HL-60 (cell line): Measurements from ENCODE around the gene DNAH2.

ENCODE experiments used
- POLR2AphosphoS5 ChIP-seq: IDR thresholded peaks from 2 replicates; pipeline ENCODE4 v1.6.1; 2012; ENCODE audit warnings: low read depth
- TF ChIP-seq, protein P1 (sequence below): IDR thresholded peaks from one replicate; pipeline ENCODE4 v1.5.1; 2011; ENCODE audit warnings: low read length, control low read depth, inconsistent platforms; ENCODE audit not compliant: insufficient read depth
- TF ChIP-seq, protein P2 (sequence below): IDR thresholded peaks from 2 replicates; pipeline ENCODE4 v1.6.1; 2012; ENCODE audit warnings: low read depth; ENCODE audit not compliant: insufficient replicate concordance

DNA sequence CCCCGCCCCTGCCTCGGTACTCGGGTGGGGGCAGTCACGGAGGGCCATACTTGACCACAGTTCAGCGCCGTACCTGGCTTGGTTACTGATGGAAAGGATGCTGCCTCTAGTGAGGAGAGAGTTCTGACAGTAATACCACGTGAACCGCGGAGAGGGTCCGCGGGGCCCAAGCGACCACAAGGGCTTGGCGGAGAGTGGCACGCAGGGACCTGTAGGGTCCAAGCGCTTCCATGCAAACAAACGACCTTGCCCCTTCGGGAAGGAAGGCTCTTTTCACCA is 125.7 kb downstream of the DNAH2 start:
- TF ChIP-seq POLR2AphosphoS5 = no peak
- TF ChIP-seq, protein P1, sequence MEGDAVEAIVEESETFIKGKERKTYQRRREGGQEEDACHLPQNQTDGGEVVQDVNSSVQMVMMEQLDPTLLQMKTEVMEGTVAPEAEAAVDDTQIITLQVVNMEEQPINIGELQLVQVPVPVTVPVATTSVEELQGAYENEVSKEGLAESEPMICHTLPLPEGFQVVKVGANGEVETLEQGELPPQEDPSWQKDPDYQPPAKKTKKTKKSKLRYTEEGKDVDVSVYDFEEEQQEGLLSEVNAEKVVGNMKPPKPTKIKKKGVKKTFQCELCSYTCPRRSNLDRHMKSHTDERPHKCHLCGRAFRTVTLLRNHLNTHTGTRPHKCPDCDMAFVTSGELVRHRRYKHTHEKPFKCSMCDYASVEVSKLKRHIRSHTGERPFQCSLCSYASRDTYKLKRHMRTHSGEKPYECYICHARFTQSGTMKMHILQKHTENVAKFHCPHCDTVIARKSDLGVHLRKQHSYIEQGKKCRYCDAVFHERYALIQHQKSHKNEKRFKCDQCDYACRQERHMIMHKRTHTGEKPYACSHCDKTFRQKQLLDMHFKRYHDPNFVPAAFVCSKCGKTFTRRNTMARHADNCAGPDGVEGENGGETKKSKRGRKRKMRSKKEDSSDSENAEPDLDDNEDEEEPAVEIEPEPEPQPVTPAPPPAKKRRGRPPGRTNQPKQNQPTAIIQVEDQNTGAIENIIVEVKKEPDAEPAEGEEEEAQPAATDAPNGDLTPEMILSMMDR = no peak
- TF ChIP-seq, protein P2, sequence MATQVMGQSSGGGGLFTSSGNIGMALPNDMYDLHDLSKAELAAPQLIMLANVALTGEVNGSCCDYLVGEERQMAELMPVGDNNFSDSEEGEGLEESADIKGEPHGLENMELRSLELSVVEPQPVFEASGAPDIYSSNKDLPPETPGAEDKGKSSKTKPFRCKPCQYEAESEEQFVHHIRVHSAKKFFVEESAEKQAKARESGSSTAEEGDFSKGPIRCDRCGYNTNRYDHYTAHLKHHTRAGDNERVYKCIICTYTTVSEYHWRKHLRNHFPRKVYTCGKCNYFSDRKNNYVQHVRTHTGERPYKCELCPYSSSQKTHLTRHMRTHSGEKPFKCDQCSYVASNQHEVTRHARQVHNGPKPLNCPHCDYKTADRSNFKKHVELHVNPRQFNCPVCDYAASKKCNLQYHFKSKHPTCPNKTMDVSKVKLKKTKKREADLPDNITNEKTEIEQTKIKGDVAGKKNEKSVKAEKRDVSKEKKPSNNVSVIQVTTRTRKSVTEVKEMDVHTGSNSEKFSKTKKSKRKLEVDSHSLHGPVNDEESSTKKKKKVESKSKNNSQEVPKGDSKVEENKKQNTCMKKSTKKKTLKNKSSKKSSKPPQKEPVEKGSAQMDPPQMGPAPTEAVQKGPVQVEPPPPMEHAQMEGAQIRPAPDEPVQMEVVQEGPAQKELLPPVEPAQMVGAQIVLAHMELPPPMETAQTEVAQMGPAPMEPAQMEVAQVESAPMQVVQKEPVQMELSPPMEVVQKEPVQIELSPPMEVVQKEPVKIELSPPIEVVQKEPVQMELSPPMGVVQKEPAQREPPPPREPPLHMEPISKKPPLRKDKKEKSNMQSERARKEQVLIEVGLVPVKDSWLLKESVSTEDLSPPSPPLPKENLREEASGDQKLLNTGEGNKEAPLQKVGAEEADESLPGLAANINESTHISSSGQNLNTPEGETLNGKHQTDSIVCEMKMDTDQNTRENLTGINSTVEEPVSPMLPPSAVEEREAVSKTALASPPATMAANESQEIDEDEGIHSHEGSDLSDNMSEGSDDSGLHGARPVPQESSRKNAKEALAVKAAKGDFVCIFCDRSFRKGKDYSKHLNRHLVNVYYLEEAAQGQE = no peak
